Esophagus (tissue), 2 donors: ENCODE measurements around the gene SLIT3. TPM values are rescaled to one million over a fixed set of nuclear protein-coding genes. Genes with fewer than 3 reads are reported as not detected.

Source experiments
- H3K27ac ChIP-seq, 2 donors: one replicate each; pipeline ENCODE4 v1.5.1; 2013; ENCODE audit warnings: low read depth in 2 of 2, mild to moderate bottlenecking in 2 of 2, inconsistent platforms in 1 of 2, low read length in 1 of 2, moderate library complexity in 1 of 2
- H3K27me3 ChIP-seq, 2 donors: one replicate each; pipeline ENCODE4 v1.6.1; 2013; ENCODE audit warnings: low read length in 2 of 2, control low read depth in 1 of 2, mild to moderate bottlenecking in 1 of 2; ENCODE audit not compliant: insufficient read depth in 2 of 2, control insufficient read depth in 1 of 2
- H3K36me3 ChIP-seq, 2 donors: one replicate each; pipeline ENCODE4 v1.6.1; 2013; ENCODE audit warnings: low read length in 1 of 2; ENCODE audit not compliant: control insufficient read depth in 2 of 2, insufficient read depth in 2 of 2
- H3K4me1 ChIP-seq, 2 donors: one replicate each; pipeline ENCODE4 v1.6.1; 2013; ENCODE audit warnings: low read length in 1 of 2; ENCODE audit not compliant: control insufficient read depth in 2 of 2, insufficient read depth in 2 of 2
- H3K4me3 ChIP-seq, 2 donors: one replicate each; pipeline ENCODE4 v1.5.1; 2013; ENCODE audit warnings: low read length in 2 of 2, mild to moderate bottlenecking in 2 of 2, low read depth in 1 of 2, moderate library complexity in 1 of 2
- H3K9me3 ChIP-seq, 2 donors: one replicate each; pipeline ENCODE4 v1.6.1; 2013; ENCODE audit warnings: mild to moderate bottlenecking in 2 of 2, low read depth in 1 of 2, low read length in 1 of 2, moderate library complexity in 1 of 2; ENCODE audit not compliant: control insufficient read depth in 2 of 2, insufficient read depth in 1 of 2
- WGBS, 2 donors: extraction: QIAGEN DNeasy Blood & Tissue Kit; methylation state at CpG; one replicate each; pipeline ENCODE4 v1.1.7; 2013; 5-methylcytosine and 5-hydroxymethylcytosine counted together
- polyA plus RNA-seq, 2 donors: library from polyadenylated mRNA; stranded (reverse); fragments of 200-250 nt; gene quantifications; one replicate each; pipeline ENCODE4 v1.2.3, GENCODE V29; 2013
- donor health status: healthy with polysubstance abuse.
- donor health status: Bipolar disorder and iron deficiency.

Gene SLIT3
- polyA plus RNA-seq, 2 donors, result 0.53 to 2.0 TPM

DNA sequence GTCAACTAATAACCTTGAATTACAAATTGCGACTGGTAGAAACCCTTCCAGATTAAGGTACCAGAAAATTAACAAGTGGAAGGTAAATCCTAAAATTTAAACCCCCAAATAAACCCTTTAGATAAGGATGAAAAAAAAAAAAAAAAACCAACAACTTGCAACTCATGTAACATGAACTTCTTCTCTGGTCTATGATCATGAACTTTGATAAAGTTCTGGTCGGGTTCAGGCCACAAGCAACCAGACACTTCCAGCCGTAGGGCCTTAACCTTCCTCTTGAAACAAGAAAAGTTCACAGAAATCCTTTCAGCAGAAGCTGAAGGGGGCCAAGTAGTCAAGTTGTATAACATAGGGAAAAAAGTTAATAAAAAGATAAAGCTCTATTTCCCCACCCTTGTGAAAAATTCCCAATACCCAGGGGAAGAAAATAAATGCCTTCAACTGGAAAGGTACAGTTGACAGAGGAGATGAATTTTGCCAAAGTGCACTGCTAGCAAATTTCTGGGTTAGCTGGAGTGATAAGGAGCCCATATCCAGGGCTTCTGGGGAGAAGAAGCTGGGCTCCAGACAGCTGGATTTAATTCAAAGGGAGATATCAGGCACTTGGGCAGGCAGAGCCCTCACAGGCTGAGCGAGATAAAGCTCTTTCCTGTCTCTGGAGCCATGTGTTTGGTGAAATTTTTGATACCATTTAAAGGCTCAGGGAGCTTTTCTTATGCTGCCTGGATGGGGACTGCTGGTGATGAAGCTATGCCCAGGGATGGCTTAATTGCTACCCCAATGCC is 487.6 kb downstream of the SLIT3 start:
- H3K27ac ChIP-seq, result no peak overlapping the region
- no peak overlapping the region for H3K4me3 ChIP-seq
- H3K4me1 ChIP-seq, result no peaks in the 10 kb centered on the region
- no peaks in the 10 kb centered on the region for H3K27me3 ChIP-seq
- no peaks in the 10 kb centered on the region for H3K9me3 ChIP-seq
- WGBS, 2 donors, result 67 to 81% methylated on average over 4 of the region's 4 CpGs
- no peaks in the 10 kb centered on the region for H3K36me3 ChIP-seq

DNA sequence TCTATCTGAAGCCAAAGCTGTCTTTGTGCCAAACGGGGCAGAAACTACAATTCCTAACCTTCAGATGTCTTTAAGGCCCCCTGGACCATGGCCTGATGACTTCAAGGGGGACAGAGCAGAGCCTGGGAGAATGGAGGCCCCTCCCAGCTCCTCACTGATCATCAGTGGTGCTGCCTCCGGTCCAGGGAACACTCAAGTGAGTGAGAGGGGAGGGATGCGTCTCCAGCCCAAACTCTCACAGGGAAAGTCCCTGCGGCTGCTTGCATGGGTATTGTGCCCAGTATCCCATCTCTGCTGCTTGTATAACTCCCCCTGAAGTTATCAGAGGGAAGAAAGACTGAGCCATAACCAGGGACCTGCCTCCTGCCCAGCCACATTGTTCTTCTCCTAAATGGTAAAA is 490.3 kb downstream of the SLIT3 start:
- H3K27ac ChIP-seq, result no peak overlapping the region
- H3K36me3 ChIP-seq, result no peaks in the 10 kb centered on the region
- WGBS, 2 donors, result 80 to 84% methylated on average over 4 of the region's 4 CpGs
- no peaks in the 10 kb centered on the region for H3K27me3 ChIP-seq
- no peak overlapping the region for H3K4me3 ChIP-seq
- H3K9me3 ChIP-seq, result no peaks in the 10 kb centered on the region
- no peaks in the 10 kb centered on the region for H3K4me1 ChIP-seq

DNA sequence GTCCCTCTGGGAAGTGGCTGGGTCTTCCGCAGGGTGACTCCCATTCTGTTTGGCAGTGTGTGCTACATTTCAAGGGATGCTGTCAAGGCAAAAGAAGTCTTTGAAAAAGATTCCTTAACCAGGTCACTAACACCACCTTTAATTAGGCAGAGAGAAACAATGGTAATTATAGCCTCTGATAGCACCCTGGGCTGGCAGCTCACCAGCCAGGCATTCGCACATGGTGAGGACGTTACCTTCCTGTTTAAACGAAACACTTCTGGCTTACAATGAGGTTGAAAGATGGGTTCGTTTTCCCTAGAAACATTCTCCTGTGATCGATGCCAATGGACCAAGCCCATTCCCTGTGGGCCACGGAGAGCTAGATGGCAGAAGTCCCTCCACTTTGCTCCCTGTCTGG is 491.7 kb downstream of the SLIT3 start:
- H3K27me3 ChIP-seq, result no peaks in the 10 kb centered on the region

DNA sequence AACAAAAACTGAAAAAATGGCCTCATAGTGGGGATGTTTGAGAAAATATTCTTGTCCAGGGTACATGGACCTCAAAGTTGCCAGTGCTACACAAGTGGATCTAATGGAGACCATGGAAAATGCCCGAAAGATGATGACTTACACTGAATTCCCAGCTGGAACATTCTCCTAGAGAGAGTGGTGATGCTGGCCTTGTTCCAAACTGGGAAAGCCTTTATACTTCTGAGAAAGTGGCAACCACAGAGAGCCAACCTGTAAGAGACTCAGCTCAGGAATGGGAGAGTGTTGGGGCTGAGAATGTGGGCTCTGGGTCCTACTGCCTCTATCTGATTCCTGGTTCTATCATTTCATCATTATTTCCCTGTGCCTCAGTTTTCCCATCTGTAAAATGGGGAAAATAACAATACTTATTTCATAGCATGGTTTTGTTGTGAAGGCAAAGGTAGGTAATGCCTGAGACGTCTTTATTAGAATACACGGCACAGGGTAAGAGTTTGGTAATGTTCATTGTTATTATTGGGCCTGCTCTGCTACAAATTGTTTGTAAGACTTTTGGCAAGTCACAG is 492.8 kb downstream of the SLIT3 start:
- Histone ChIP-seq H3K36me3 (no peaks in the 10 kb centered on the region), H3K9me3 (no peaks in the 10 kb centered on the region), H3K27ac (no peak overlapping the region), H3K4me1 (no peaks in the 10 kb centered on the region), H3K27me3 (no peaks in the 10 kb centered on the region), H3K4me3 (no peak overlapping the region)
- WGBS, 2 donors, result 83 to 87% methylated on average over 3 of the region's 3 CpGs

More for the DNA sequence above, 491.7 kb downstream of the SLIT3 start:
- H3K9me3 ChIP-seq, result no peaks in the 10 kb centered on the region
- 74 to 76% methylated on average over 7 of the region's 7 CpGs for WGBS, 2 donors
- no peak overlapping the region for H3K27ac ChIP-seq
- no peaks in the 10 kb centered on the region for H3K36me3 ChIP-seq
- H3K4me1 ChIP-seq, result no peaks in the 10 kb centered on the region
- H3K4me3 ChIP-seq, result no peak overlapping the region

DNA sequence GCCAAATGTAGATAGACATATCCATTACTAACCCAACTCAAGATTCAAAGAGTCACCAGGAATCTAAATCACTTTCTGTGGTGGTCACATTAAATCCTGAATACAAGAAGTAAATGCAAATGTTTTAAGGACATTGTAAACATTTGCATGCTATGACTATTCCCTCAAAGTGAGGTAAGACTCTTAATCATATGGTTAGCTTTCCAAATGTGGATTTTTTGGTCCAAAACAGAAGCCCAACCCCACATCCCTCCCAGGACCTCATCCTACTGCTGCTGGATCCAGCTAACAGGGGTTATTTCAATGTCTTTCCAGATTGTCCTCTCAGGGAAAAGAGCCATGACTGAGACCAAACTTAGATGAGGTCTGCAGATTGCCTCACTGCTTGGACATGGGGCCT is 493.7 kb downstream of the SLIT3 start:
- Histone ChIP-seq H3K9me3 (no peaks in the 10 kb centered on the region), H3K36me3 (no peaks in the 10 kb centered on the region), H3K4me1 (no peaks in the 10 kb centered on the region), H3K4me3 (no peak overlapping the region), H3K27ac (no peak overlapping the region), H3K27me3 (no peaks in the 10 kb centered on the region)

DNA sequence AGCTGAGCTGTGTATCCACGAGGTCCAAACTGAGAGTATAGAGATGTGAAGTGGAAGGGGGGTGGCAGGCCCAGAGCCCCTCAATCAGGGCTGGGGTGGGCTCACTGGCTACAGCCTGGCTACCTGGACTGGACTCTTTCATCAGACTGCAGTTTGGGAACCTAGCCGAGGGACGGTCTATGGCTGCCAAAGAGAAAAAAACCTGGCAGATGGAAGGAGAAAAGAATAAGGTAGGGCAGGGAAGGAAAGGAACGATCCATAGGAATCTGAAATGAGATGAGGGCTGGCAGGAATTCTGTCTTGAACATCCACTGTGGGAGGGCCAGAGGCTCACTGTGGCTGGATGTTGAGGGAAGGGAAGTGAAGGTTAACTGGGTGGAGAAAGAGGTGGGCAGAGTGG is 497.4 kb downstream of the SLIT3 start:
- Histone ChIP-seq H3K36me3 (no peaks in the 10 kb centered on the region), H3K9me3 (no peaks in the 10 kb centered on the region), H3K4me1 (no peaks in the 10 kb centered on the region), H3K4me3 (no peak overlapping the region), H3K27ac (no peak overlapping the region), H3K27me3 (no peaks in the 10 kb centered on the region)
- 60 to 77% methylated on average over 4 of the region's 4 CpGs for WGBS, 2 donors

DNA sequence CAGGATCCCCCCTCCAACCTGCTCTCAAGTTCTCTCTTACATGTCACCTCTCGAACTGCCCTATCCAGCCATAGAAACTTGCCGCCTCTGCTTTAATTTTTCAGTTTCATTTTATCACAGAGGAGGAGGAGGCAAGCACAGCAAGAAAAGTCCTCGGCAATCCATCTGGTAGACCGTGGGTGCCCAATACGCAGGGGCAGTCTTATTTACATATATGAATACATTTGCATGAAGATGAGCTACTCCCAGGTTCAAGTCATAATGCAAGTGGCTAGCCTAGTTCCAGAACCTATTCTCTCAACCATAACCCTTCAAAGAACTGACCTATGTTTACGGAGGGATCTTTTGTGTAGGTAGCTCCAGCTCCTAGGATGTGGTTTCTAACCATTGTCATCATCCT is 498.6 kb downstream of the SLIT3 start:
- Histone ChIP-seq H3K27me3 (no peaks in the 10 kb centered on the region), H3K9me3 (no peaks in the 10 kb centered on the region), H3K4me3 (no peak overlapping the region), H3K36me3 (no peaks in the 10 kb centered on the region), H3K27ac (no peak overlapping the region), H3K4me1 (no peaks in the 10 kb centered on the region)
- 83 to 85% methylated on average over 6 of the region's 6 CpGs for WGBS, 2 donors

DNA sequence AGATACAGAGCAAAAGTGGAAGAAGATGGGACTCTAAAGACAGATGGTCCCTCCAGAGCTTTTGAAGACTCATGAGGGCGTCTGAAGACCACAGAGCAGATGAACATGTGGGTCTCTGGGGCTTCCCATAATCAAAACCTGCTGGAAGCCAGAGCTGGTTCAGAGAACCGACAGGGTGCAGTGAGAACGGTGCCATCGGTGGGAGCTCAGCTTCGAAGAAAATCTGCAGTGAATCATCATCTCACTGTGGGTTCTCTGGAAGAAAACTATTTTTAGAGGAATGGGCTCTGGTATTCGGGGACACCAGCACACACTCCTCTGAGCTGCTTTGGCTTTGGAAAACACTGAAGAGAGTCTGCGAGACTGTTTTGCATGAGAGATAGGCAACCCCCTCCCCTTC is 499.4 kb downstream of the SLIT3 start:
- 86 to 88% methylated on average over 7 of the region's 7 CpGs for WGBS, 2 donors

DNA sequence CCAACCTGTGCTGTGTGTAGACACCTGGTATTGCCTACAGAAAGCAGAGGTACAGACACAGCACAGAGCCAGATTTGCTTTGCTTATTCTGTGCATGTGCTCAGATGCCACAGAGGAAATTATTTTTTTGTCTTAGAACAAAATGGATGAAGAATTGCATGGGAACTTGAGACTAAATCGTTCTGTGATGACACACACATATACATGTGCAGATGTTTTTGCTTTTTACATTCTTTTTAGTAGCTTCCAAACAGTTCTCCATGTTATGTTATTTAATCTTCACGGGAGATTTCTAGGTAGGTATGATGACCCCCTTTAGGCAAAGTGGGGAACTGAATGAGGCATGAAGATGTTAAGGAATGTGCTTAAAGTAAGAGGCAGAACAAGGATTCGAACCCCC is 500.2 kb downstream of the SLIT3 start:
- Histone ChIP-seq H3K27ac (no peak overlapping the region), H3K4me1 (no peaks in the 10 kb centered on the region), H3K4me3 (no peak overlapping the region), H3K27me3 (no peaks in the 10 kb centered on the region), H3K36me3 (no peaks in the 10 kb centered on the region), H3K9me3 (no peaks in the 10 kb centered on the region)
- WGBS, 2 donors, result 83 to 89% methylated on average over 3 of the region's 3 CpGs

More for the DNA sequence above, 499.4 kb downstream of the SLIT3 start:
- no peaks in the 10 kb centered on the region for H3K36me3 ChIP-seq
- H3K9me3 ChIP-seq, result no peaks in the 10 kb centered on the region
- H3K27me3 ChIP-seq, result no peaks in the 10 kb centered on the region
- no peak overlapping the region for H3K27ac ChIP-seq
- no peaks in the 10 kb centered on the region for H3K4me1 ChIP-seq
- H3K4me3 ChIP-seq, result no peak overlapping the region
